Transverse colon (tissue), 3 donors: ENCODE results near the gene COL4A6.

ENCODE experiments used
- CTCF ChIP-seq, 5 experiments: fragments of 200-600 bp in 3 of 5; fragments of 450-650 bp in 2 of 5; sonication (generic) in 3 of 5; IDR thresholded peaks; 1 replicate in 2 of 5; 2 replicates in 3 of 5; pipeline ENCODE4 v1.5.1; 2016 to 2017; ENCODE audit warnings: antibody characterized with exemption in 5 of 5, inconsistent platforms in 3 of 5, mild to moderate bottlenecking in 2 of 5, moderate library complexity in 1 of 5
- POLR2A ChIP-seq: fragments of 450-650 bp; IDR thresholded peaks from one replicate; pipeline ENCODE4 v1.6.1; 2016; ENCODE audit warnings: antibody characterized with exemption, mild to moderate bottlenecking, moderate library complexity

- TF ChIP-seq CTCF (IDR thresholded peaks at IDR 0.05) (no peak), POLR2A (no peak)
Observed at GRCh38 chrX:108361316-108361715, 76.9 kb downstream of the COL4A6 start.
